Transverse colon (tissue), 4 donors: ENCODE data around the gene CCRL2.
"Not testable (repeated sequence)": the region's sequence is repeated elsewhere in the genome, so short reads cannot be mapped to it uniquely, and the experiment has no call there.

Experiments
- EP300 ChIP-seq: sonication (generic); formaldehyde crosslinking; IDR thresholded peaks from one replicate; pipeline ENCODE4 v1.6.1; 2017; ENCODE audit warnings: antibody characterized with exemption, low read depth
- POLR2A ChIP-seq: fragments of 450-650 bp; IDR thresholded peaks from one replicate; pipeline ENCODE4 v1.6.1; 2016; ENCODE audit warnings: antibody characterized with exemption, mild to moderate bottlenecking, moderate library complexity
- POLR2AphosphoS5 ChIP-seq, 3 donors: sonication (generic); formaldehyde crosslinking; IDR thresholded peaks; one replicate each; pipeline ENCODE4 v1.6.1; 2016; ENCODE audit warnings: antibody characterized with exemption in 3 of 3
- TF ChIP-seq, protein P1 (sequence below), 5 experiments: fragments of 200-600 bp in 3 of 5; fragments of 450-650 bp in 2 of 5; sonication (generic) in 3 of 5; IDR thresholded peaks; 1 replicate in 2 of 5; 2 replicates in 3 of 5; pipeline ENCODE4 v1.5.1; 2016 to 2017; ENCODE audit warnings: antibody characterized with exemption in 5 of 5, inconsistent platforms in 3 of 5, mild to moderate bottlenecking in 2 of 5, moderate library complexity in 1 of 5

DNA sequence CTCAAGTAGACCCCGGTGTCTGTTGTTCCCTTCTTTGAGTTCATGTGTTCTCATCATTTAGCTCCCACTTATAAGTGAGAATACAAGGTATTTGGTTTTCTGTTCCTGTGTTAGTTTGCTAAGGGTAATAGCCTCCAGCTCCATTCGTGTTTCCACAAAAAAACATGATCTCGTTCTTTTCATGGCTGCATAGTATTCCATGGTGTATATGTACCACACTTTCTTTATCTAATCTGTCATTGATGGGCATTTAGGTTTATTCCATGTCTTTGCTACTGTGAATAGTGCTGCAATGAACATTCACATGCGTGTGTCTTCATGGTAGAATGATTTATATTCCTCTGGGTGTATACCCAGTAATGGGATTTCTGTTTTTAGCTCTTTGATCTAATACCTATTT lies 4.2 kb upstream of the CCRL2 start:
- not testable (repeated sequence) for TF ChIP-seq POLR2A; POLR2AphosphoS5 (IDR thresholded peaks at IDR 0.05); EP300
- TF ChIP-seq, protein P1, sequence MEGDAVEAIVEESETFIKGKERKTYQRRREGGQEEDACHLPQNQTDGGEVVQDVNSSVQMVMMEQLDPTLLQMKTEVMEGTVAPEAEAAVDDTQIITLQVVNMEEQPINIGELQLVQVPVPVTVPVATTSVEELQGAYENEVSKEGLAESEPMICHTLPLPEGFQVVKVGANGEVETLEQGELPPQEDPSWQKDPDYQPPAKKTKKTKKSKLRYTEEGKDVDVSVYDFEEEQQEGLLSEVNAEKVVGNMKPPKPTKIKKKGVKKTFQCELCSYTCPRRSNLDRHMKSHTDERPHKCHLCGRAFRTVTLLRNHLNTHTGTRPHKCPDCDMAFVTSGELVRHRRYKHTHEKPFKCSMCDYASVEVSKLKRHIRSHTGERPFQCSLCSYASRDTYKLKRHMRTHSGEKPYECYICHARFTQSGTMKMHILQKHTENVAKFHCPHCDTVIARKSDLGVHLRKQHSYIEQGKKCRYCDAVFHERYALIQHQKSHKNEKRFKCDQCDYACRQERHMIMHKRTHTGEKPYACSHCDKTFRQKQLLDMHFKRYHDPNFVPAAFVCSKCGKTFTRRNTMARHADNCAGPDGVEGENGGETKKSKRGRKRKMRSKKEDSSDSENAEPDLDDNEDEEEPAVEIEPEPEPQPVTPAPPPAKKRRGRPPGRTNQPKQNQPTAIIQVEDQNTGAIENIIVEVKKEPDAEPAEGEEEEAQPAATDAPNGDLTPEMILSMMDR (IDR thresholded peaks at IDR 0.05) = not testable (repeated sequence)
